ENCODE results near the gene SULF2. TPM values are rescaled to one million over a fixed set of nuclear protein-coding genes. Genes with fewer than 3 reads are reported as not detected.

SULF2 gene
- total and polyA plus RNA-seq, 2 of the 13 experiments (the other 11 are each of a cell fraction or from before 2014, with no cell fraction given): 7.2 to 50.9 TPM

GRCh38 chr20:47711046-47711752, 74.1 kb downstream of the SULF2 start (continued):
- TF ChIP-seq, protein P1, sequence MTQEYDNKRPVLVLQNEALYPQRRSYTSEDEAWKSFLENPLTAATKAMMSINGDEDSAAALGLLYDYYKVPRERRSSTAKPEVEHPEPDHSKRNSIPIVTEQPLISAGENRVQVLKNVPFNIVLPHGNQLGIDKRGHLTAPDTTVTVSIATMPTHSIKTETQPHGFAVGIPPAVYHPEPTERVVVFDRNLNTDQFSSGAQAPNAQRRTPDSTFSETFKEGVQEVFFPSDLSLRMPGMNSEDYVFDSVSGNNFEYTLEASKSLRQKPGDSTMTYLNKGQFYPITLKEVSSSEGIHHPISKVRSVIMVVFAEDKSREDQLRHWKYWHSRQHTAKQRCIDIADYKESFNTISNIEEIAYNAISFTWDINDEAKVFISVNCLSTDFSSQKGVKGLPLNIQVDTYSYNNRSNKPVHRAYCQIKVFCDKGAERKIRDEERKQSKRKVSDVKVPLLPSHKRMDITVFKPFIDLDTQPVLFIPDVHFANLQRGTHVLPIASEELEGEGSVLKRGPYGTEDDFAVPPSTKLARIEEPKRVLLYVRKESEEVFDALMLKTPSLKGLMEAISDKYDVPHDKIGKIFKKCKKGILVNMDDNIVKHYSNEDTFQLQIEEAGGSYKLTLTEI (CRISPR knock-in tag; conservative IDR thresholded peaks at IDR 0.05): no peak
- TF ChIP-seq POLR2G (IDR thresholded peaks at IDR 0.05; ENCODE audit: low read depth, low read length) (no peak), PRDM10 (CRISPR knock-in tag; IDR thresholded peaks at IDR 0.05; ENCODE audit: low read depth) (peak; percentile 85; the same call in 1 of the 2 replicates), DMAP1 (CRISPR knock-in tag; IDR thresholded peaks at IDR 0.05) (peak; percentile 97), POGZ (CRISPR knock-in tag; IDR thresholded peaks at IDR 0.05) (peak; percentile 73), SMAD9 (CRISPR knock-in tag; IDR thresholded peaks at IDR 0.05) (no peak), DNMT1 (CRISPR knock-in tag; IDR thresholded peaks at IDR 0.05) (no peak), ZNF281 (CRISPR knock-in tag; IDR thresholded peaks at IDR 0.05; ENCODE audit: borderline replicate concordance) (peak; percentile 98), JDP2 (CRISPR knock-in tag; IDR thresholded peaks at IDR 0.05; ENCODE audit: borderline replicate concordance) (peak; percentile 45; the same call in 1 of the 2 replicates), ZNF224 (CRISPR knock-in tag; IDR thresholded peaks at IDR 0.05) (no peak), ELF1 (CRISPR knock-in tag; IDR thresholded peaks at IDR 0.05) (no peak), TRAFD1 (CRISPR knock-in tag; IDR thresholded peaks at IDR 0.05; ENCODE audit: borderline replicate concordance) (no peak), ZSCAN31 (CRISPR knock-in tag; IDR thresholded peaks at IDR 0.05; ENCODE audit: low read depth) (no peak)
- TF ChIP-seq, protein P2, sequence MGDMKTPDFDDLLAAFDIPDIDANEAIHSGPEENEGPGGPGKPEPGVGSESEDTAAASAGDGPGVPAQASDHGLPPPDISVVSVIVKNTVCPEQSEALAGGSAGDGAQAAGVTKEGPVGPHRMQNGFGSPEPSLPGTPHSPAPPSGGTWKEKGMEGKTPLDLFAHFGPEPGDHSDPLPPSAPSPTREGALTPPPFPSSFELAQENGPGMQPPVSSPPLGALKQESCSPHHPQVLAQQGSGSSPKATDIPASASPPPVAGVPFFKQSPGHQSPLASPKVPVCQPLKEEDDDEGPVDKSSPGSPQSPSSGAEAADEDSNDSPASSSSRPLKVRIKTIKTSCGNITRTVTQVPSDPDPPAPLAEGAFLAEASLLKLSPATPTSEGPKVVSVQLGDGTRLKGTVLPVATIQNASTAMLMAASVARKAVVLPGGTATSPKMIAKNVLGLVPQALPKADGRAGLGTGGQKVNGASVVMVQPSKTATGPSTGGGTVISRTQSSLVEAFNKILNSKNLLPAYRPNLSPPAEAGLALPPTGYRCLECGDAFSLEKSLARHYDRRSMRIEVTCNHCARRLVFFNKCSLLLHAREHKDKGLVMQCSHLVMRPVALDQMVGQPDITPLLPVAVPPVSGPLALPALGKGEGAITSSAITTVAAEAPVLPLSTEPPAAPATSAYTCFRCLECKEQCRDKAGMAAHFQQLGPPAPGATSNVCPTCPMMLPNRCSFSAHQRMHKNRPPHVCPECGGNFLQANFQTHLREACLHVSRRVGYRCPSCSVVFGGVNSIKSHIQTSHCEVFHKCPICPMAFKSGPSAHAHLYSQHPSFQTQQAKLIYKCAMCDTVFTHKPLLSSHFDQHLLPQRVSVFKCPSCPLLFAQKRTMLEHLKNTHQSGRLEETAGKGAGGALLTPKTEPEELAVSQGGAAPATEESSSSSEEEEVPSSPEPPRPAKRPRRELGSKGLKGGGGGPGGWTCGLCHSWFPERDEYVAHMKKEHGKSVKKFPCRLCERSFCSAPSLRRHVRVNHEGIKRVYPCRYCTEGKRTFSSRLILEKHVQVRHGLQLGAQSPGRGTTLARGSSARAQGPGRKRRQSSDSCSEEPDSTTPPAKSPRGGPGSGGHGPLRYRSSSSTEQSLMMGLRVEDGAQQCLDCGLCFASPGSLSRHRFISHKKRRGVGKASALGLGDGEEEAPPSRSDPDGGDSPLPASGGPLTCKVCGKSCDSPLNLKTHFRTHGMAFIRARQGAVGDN (CRISPR knock-in tag; IDR thresholded peaks at IDR 0.05): peak; percentile 90

Data from HepG2 (cell line).